ENCODE data around the gene MED6.

The MED6 gene

DNA sequence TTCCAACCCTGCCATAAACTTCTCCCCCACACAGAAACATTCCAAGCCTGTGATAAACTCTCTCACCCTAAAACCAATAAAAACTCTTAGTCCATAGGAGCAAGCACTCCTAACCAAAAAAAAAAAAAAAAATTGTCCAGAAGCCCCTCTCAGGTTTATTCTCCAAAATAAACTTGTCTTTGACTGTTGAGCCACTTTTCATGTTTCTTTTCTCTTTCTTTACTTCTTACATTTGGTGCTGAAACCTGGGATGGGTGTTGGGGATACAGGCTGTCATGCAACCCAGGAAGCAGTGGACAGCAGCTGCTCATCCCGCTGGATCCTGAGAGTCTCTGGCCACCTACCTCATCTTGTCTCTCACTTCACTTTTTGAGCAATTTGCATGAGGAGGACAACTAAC lies 63.6 kb downstream of the MED6 start:
- H3K4me1 ChIP-seq (ENCODE audit: control insufficient read depth, low read depth, low read length), result no peaks in the 10 kb centered on the region
- H3K4me3 ChIP-seq (ENCODE audit: low read length), result no peak overlapping the region
- H3K9ac ChIP-seq (ENCODE audit: low read length), result no peak overlapping the region
- H3K36me3 ChIP-seq (ENCODE audit: control insufficient read depth, low read depth, low read length), result no peaks in the 10 kb centered on the region
- H3K9me3 ChIP-seq (ENCODE audit: control insufficient read depth, low read depth, low read length), result no peaks in the 10 kb centered on the region
- no peaks in the 10 kb centered on the region for H3K27me3 ChIP-seq (ENCODE audit: control insufficient read depth, insufficient read depth, low read length)
- H3K27ac ChIP-seq (ENCODE audit: low read length), result no peak overlapping the region

DNA sequence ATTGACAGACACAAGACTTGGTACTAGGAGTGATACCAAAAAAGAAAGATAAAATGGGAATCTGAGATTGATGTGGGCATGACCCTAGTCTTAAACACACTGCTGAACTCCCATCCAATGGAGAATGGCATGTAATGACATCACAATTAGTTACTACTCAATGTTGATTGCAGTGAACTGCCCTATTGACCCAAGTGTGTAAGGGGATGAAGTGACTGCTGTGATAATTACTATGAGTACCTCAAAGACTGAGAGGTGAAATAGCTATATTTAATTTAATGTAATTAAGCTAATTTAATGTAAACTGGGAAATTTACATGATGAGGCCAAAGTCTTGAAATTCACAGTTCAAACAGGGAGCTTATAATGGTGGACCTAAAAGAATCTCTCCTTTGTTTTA lies 65.6 kb downstream of the MED6 start, which contains the start of gene ADAM20:
Gene ADAM20, minus strand, starts transcription at position 101 of the 400 bp plus-strand sequence. CDS start 10,247 bp downstream, outside the sequence.
- no peaks in the 10 kb centered on the region for H3K27me3 ChIP-seq (ENCODE audit: control insufficient read depth, insufficient read depth, low read length)
- no peaks in the 10 kb centered on the region for H3K9me3 ChIP-seq (ENCODE audit: control insufficient read depth, low read depth, low read length)
- no peak within 1 kb of the TSS for H3K4me3 ChIP-seq (ENCODE audit: low read length)
- H3K9ac ChIP-seq (ENCODE audit: low read length), result no peak within 1 kb of the TSS
- no peak within 1 kb of the TSS for H3K27ac ChIP-seq (ENCODE audit: low read length)
- H3K36me3 ChIP-seq (ENCODE audit: control insufficient read depth, low read depth, low read length), result no peaks in the 10 kb centered on the region
- H3K4me1 ChIP-seq (ENCODE audit: control insufficient read depth, low read depth, low read length), result no peaks in the 10 kb centered on the region

Data from iPS-18a (cell line).